OCI-LY3 (cell line): ENCODE data around the gene SYTL5.

ENCODE experiments used
- CTCF ChIP-seq: fragments of 200-600, 300-600 bp; sonication (generic); IDR thresholded peaks from 2 replicates; pipeline ENCODE4 v1.5.1; 2014; ENCODE audit warnings: antibody characterized with exemption, low read length, low read depth
- EZH2phosphoT487 ChIP-seq: fragments of 200-600 bp; shearing (Covaris generic); IDR thresholded peaks from 2 replicates; pipeline ENCODE4 v1.6.1; 2018; ENCODE audit warnings: antibody characterized with exemption, mixed run types, low read depth

- TF ChIP-seq CTCF (no peak), EZH2phosphoT487 (no peak)
Observed at GRCh38 chrX:38082309-38082708, 76.0 kb downstream of the SYTL5 start.
